ENCODE data around the gene RBFOX2. TPM values are rescaled to one million over a fixed set of nuclear protein-coding genes. Genes with fewer than 3 reads are reported as not detected.

Gene RBFOX2
- total RNA-seq, 2 donors from 2014 or later = 104 to 120 TPM

DNA sequence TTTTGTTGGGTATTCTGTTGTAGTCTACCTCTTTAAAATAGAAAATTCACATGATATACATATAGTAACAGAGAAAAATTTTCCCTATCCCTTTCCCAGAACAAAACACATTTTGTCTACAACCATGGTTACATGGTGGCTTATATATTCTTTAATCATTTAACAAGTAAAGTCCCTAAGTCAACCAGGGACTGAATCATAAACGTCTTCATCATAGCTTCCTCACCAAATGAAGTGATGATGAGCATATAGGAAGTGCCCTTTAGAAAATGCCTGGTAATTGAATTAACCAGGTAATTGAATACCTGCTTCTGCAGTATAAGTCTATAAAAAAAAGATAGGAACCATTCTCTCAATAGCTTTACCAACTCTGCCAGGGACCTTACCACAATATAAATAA lies 209.7 kb downstream of the RBFOX2 start:
- Histone ChIP-seq H3K36me3 (ENCODE audit: control insufficient read depth, insufficient read depth, low read length) (peaks cover 18% of the 10 kb centered on the region), H3K9ac (ENCODE audit: extremely low read depth, low read length, poor library complexity, severe bottlenecking) (no peak overlapping the region), H3K27me3 (ENCODE audit: control insufficient read depth, insufficient read depth, low read length, poor library complexity, severe bottlenecking) (no peaks in the 10 kb centered on the region), H3K4me3 (ENCODE audit: low read length) (no peak overlapping the region), H3K27ac (ENCODE audit: low read depth, low read length) (no peak overlapping the region), H3K9me3 (ENCODE audit: control insufficient read depth, low read length) (no peaks in the 10 kb centered on the region), H3K4me1 (ENCODE audit: control insufficient read depth, insufficient read depth, low read length) (peaks cover 4% of the 10 kb centered on the region)
- TF ChIP-seq, protein P1, sequence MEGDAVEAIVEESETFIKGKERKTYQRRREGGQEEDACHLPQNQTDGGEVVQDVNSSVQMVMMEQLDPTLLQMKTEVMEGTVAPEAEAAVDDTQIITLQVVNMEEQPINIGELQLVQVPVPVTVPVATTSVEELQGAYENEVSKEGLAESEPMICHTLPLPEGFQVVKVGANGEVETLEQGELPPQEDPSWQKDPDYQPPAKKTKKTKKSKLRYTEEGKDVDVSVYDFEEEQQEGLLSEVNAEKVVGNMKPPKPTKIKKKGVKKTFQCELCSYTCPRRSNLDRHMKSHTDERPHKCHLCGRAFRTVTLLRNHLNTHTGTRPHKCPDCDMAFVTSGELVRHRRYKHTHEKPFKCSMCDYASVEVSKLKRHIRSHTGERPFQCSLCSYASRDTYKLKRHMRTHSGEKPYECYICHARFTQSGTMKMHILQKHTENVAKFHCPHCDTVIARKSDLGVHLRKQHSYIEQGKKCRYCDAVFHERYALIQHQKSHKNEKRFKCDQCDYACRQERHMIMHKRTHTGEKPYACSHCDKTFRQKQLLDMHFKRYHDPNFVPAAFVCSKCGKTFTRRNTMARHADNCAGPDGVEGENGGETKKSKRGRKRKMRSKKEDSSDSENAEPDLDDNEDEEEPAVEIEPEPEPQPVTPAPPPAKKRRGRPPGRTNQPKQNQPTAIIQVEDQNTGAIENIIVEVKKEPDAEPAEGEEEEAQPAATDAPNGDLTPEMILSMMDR (conservative IDR thresholded peaks at IDR 0.05) = no peak
- H3K9me3 Mint-ChIP-seq = no peaks in the 10 kb centered on the region
- H3K4me3 Mint-ChIP-seq = no peak overlapping the region
- 90% methylated on average over 1 of the region's 1 CpG; no CpG with 5 or more reads in 1 of the 2 experiments for WGBS, 2 experiments (ENCODE audit: insufficient coverage in 1 of 2, insufficient read length in 1 of 2)
- H3K27me3 Mint-ChIP-seq (ENCODE audit: insufficient read depth) = no peaks in the 10 kb centered on the region
- DNase-seq = no peak
- H3K36me3 Mint-ChIP-seq (ENCODE audit: low read depth) = no peaks in the 10 kb centered on the region
- H3K27ac Mint-ChIP-seq = no peak overlapping the region
- H3K4me1 Mint-ChIP-seq = peaks cover 24% of the 10 kb centered on the region

DNA sequence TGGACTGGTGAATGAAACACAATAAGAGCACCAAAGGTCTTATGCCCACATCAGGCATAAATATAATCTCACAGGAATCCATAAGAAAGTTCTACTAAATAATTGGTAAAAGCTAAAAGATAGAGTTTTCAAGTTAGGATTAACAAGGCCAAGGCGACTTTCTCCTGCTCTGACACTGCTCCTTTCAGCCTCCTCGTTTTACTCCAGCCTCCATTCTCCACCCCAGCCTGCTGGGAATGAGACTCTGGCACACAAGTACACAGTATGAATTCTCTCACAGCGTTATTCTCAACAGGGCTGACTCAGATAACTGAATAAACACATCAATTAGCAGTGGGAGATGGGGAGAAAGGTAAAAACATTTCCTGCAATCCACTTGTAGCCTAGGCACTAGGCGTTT lies 216.0 kb downstream of the RBFOX2 start:
- peaks cover 48% of the 10 kb centered on the region for H3K36me3 ChIP-seq (ENCODE audit: control insufficient read depth, insufficient read depth, low read length)
- no peak overlapping the region for H3K9ac ChIP-seq (ENCODE audit: extremely low read depth, low read length, poor library complexity, severe bottlenecking)
- peaks cover 4% of the 10 kb centered on the region for H3K4me1 ChIP-seq (ENCODE audit: control insufficient read depth, insufficient read depth, low read length)
- H3K27me3 ChIP-seq (ENCODE audit: control insufficient read depth, insufficient read depth, low read length, poor library complexity, severe bottlenecking) = no peaks in the 10 kb centered on the region
- Mint-ChIP-seq H3K27me3 (ENCODE audit: insufficient read depth) (no peaks in the 10 kb centered on the region), H3K4me1 (peaks cover 20% of the 10 kb centered on the region), H3K9me3 (no peaks in the 10 kb centered on the region), H3K4me3 (no peak overlapping the region), H3K36me3 (ENCODE audit: low read depth) (peaks cover 25% of the 10 kb centered on the region), H3K27ac (no peak overlapping the region)
- WGBS, 2 experiments (ENCODE audit: insufficient coverage in 1 of 2, insufficient read length in 1 of 2) = 83 to 91% methylated on average over 1 to 4 of the region's 4 CpGs
- TF ChIP-seq, protein P1 (conservative IDR thresholded peaks at IDR 0.05) = no peak
- no peak overlapping the region for H3K4me3 ChIP-seq (ENCODE audit: low read length)
- H3K27ac ChIP-seq (ENCODE audit: low read depth, low read length) = no peak overlapping the region
- H3K9me3 ChIP-seq (ENCODE audit: control insufficient read depth, low read length) = peaks cover 5% of the 10 kb centered on the region
- DNase-seq = no peak

DNA sequence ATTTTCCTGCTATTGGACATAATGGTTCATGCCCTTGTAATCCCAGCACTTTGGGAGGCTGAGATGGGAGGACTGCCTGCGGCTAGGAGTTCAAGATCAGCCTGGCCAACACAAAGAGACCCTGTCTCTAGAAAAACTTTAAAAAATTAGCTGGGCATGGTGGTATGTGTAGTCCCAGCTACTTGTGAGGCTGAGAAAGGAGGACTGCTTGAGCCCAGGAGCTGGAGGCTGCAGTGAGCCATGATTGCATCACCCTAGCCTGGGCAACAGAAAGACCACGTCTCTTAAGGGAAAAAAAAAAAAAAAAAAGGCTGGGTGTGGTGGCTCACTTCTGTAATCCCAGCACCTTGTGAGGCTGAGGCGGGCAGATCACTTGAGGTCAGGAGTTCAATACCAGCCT lies 217.0 kb downstream of the RBFOX2 start:
- H3K27ac ChIP-seq (ENCODE audit: low read depth, low read length) = no peak overlapping the region
- no peak overlapping the region for H3K9ac ChIP-seq (ENCODE audit: extremely low read depth, low read length, poor library complexity, severe bottlenecking)
- no peak overlapping the region for H3K4me3 ChIP-seq (ENCODE audit: low read length)
- no peaks in the 10 kb centered on the region for H3K27me3 ChIP-seq (ENCODE audit: control insufficient read depth, insufficient read depth, low read length, poor library complexity, severe bottlenecking)
- Mint-ChIP-seq H3K27ac (no peak overlapping the region), H3K4me3 (no peak overlapping the region), H3K4me1 (peaks cover 17% of the 10 kb centered on the region), H3K27me3 (ENCODE audit: insufficient read depth) (no peaks in the 10 kb centered on the region), H3K9me3 (no peaks in the 10 kb centered on the region), H3K36me3 (ENCODE audit: low read depth) (peaks cover 27% of the 10 kb centered on the region)
- WGBS, 2 experiments (ENCODE audit: insufficient coverage in 1 of 2, insufficient read length in 1 of 2) = 100% methylated on average over 3 of the region's 3 CpGs; no CpG with 5 or more reads in 1 of the 2 experiments
- peaks cover under 1% of the 10 kb centered on the region for H3K4me1 ChIP-seq (ENCODE audit: control insufficient read depth, insufficient read depth, low read length)
- H3K36me3 ChIP-seq (ENCODE audit: control insufficient read depth, insufficient read depth, low read length) = peaks cover 57% of the 10 kb centered on the region
- TF ChIP-seq, protein P1 (conservative IDR thresholded peaks at IDR 0.05) = no peak
- H3K9me3 ChIP-seq (ENCODE audit: control insufficient read depth, low read length) = peaks cover 5% of the 10 kb centered on the region
- no peak for DNase-seq
